Measurements from ENCODE around the gene STMND1.

- TF ChIP-seq CTCF (IDR thresholded peaks at IDR 0.05) (no peak), POLR2A (IDR thresholded peaks at IDR 0.05) (no peak)
Observed at GRCh38 chr6:17096652-17097051, 5.2 kb upstream of the STMND1 start.
